Occipital lobe (tissue), 2 donors: Measurements from ENCODE around the gene MORN4. TPM values are rescaled to one million over a fixed set of nuclear protein-coding genes. Genes with fewer than 3 reads are reported as not detected.
A peak's percentile ranks its signal among the peaks of the same experiment; 100 is the strongest.
"Not testable (repeated sequence)": the region's sequence is repeated elsewhere in the genome, so short reads cannot be mapped to it uniquely, and the experiment has no call there.

Experiments used
- DNase-seq: peaks from one replicate; lab custom pipeline; 2025; lab: John Stamatoyannopoulos, UW
- total RNA-seq: library from RNA; depleted of rRNA; stranded (reverse); fragments of >200 nt; gene quantifications from one replicate; pipeline ENCODE4 v1.2.3, GENCODE V29; 2014

The MORN4 gene
- total RNA-seq, 1 donor from 2014 or later, result 36.8 TPM

- no peak for DNase-seq
Measured at GRCh38 chr10:97597778-97598177, 35.5 kb downstream of the MORN4 start.

DNA sequence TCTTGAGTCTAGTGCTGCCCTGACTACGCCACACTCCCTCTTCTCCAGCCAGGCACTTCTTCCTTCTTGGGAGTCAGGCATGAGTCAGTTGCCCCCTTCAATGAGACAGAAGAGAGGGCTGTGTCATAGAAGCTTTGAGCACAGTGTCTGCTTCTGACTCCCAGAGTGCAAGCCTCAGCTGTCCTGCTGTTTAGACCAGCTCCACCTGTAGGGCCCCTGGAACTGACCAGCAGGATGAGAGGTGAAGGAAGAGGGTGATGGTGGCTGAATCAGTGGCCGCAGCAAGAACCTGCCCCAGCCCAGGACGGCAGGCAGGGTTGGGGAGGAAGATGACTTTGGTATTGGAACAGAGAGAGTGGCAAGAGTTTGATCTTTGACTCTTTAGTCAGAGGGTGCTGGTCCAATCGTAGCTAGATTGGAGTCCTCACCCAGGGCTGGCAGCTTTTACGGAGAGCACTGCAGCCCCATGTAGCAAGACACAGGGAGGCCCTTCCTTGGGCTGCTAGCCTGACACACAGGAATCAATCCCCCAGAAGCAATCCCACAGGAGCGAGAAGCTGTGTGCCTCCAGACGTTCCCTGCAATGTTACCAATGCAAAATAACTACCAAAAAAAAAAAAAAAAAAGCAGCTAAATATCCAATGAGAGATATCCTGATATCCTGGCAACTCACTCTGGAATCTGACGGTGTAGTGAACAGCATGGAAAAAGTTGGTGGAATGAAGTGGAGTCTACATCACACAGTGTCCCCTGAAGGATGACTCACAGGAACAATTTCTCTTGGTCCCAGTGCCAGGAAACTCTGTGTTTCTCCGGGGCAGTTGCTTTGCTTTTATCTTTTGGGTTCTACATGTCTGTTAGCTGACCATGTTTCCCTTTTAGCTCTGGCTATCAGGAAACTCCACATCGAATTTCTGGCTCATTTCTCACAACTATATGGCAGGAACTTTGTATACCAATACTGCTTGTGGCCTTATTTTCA lies 36.9 kb downstream of the MORN4 start:
- peak; percentile 31 for DNase-seq

DNA sequence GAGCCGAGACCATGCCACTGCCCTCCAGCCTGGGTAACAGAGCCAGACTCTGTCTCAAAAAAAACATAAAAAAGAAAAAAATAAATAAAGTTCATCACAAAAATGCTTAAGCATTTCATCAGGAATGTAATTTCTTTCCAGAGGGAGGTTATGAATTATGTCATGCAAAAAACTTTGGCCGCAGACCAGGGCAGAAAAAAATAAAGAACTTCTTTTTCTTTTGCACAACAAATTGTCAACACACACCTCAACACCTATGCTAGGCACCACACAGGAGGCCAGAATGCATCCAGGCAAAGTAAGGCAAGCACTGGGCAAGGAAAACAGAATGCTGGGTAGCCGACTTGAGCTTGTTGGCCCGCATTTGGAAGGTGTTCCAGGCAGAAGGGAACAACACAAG lies 39.9 kb downstream of the MORN4 start:
- DNase-seq, result no peak

DNA sequence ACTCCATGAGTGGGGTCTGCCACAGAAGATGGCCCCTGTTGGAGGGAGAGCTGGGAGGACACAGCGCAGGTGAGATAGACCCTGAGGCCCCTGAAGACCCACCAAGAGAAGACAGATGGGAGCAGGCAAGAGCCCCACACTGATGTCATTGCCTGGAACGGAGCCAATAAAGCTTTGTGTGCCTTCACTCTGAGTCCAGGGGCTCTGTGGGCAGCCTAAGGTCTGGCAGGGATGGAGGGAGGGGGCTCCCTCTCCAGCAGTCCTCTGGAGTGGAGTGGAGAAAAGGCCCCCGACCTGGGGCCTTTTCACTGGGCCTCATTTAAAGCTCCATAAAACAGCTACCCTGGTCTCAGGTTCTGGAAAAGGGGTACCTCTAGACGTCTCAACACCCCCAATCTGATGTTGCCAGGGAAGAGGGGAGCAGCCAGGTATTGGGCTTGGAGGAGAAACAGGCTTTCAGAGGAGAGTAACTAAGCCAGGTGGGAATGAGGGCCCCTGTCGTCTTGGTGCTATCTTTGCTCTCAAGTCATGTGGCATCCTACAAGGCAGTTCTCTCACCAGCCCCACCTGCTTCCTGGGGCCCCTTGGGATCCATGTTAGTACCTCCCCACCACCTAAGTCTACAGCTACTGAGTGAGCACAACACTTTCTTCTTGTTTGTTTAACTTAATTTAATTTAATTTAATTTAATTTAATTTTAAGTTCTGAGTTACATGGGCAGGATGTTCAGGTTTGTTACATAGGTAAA lies 42.4 kb downstream of the MORN4 start:
- DNase-seq, result no peak

DNA sequence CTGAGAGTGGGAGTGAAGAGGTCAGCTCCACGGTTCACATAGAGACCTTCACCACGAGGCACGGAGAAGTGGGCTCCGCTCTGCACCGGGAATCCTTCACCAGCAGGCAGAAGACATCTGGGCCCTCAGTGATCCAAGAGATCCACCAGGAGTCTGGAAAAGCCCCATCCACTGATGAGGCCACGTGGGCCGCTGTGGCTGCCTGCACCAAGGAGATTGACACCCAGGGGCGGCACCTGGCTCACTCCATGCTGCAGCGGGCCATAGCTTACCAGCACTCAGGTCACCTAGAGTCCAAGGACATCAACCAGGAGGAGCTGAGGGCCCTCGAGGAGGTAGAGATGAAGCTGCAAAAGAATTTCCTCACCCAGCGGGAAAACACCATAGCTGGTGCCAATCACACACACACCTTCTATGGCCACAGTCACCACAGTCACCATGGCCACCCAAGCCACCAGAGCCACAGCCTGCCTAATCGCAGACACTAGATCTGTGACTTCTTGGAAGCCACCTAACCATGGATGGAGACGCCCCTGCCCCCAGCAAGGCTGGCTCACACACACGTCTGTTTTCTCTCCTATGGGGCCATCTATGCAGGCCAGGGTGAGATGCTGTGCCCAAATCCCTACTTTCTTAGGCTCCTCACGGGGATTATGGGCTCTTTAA lies 43.1 kb downstream of the MORN4 start:
- DNase-seq, result no peak

- DNase-seq, result no peak
Measured at GRCh38 chr10:97589479-97589878, 43.8 kb downstream of the MORN4 start, which contains the start of gene C10orf62. Gene C10orf62, plus strand, starts transcription at chr10:97589721. Its CDS starts 177 bp downstream, at chr10:97589898.

DNA sequence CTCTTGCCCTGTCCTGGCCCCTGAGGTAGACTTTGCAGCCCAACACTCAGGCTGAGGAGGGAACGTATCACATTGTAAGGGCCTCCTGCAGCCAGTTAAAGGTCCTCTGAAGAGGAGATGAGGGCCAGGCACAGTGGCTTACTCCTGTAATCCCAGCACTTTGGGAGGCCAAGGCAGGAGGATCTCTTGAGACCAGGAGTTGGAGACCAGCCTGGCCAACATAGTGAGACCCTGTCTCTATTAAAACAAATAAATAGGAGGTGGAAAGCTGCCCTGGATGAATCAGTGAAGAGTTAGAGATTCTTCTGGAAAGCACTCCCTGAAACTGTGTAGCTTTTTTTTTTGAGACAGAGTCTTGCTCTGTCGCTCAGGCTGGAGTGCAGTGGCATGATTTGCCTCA lies 46.1 kb downstream of the MORN4 start:
- DNase-seq, result no peak

- DNase-seq, result no peak
Measured at GRCh38 chr10:97585439-97585811, 47.9 kb downstream of the MORN4 start.

- DNase-seq, result no peak
Measured at GRCh38 chr10:97584798-97585438, 48.4 kb downstream of the MORN4 start.

DNA sequence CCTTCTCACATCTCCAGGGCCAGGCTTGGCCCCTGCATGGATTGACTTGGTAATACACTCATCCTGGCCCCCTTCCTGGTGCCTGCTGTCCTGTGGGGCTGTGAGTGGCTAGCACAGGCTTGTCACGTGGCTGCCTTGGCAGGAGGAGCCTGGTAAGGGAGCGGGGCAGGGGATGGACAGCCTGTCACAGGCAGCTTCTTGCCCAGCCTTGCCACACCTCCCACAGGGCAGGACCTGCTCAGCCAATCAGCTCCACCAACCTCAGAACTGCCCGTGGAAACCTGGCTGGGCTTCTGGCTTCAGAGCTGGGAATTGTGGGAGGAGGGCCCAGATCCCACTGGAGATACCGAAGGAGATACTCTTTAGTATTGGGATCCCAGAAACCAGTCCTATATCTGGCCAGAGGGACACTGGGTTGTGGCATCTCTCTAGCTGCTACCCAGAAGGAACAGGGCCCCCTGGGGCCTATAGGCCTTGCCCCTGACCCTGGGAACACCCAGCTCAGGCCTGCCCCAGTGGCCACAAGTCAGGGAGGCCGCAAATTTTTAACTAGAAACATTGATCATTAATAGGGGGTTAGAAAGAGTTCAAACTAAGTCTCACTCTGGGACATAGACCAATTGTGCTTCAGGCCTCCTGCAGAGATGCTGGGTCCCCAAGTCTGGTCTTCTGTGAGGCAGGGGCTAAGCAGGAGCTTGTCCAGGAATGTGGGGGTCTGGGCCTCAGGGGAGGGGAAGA lies 49.1 kb downstream of the MORN4 start, which contains the start of gene HOGA1:
HOGA1 (plus strand) TSS at position 330 of the 738 bp plus-strand sequence; CDS start at position 645, 315 bp downstream.
- peak; percentile 82 for DNase-seq

DNA sequence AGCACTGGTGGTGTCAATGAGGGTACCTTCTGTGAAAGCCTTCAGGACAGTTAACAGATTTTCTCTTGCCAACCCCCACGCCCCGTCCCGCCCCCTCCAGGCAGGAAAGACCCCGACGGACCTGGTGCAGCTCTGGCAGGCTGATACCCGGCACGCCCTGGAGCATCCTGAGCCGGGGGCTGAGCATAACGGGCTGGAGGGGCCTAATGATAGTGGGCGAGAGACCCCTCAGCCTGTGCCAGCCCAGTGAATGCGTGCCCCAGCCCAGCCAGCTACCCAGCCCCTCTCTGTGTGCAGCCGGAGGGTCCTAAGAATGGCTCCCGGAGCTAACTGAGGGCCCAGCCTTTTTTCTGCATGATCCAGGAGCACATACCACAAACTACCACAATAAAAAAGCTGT lies 49.8 kb downstream of the MORN4 start:
- no peak for DNase-seq

- no peak for DNase-seq
Measured at GRCh38 chr10:97582169-97582568, 51.1 kb downstream of the MORN4 start.

GRCh38 chr10:97580421-97581367 lies 52.6 kb downstream of the MORN4 start:
- DNase-seq, result no peak

- no peak for DNase-seq
Measured at GRCh38 chr10:97578171-97578844, 55.0 kb downstream of the MORN4 start.

GRCh38 chr10:97577701-97578100 lies 55.6 kb downstream of the MORN4 start:
- DNase-seq, result no peak

DNA sequence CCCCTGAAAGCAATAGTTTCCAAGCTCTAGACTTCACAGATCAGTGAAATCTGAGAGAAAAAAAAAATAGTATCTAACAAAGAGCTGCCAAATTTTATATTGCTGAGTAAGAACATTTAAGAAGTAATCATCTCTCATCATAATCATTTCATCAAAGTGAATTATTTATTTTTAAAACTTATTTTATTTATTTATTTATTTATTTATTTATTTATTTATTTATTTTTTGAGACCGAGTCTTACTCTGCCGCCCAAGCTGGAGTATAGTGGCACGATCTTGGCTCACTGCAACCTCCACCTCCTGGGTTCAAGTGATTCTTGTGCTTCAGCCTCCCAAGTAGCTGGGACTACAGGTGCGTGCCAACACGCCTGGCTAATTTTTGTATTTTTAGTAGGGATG lies 56.8 kb downstream of the MORN4 start:
- not testable (repeated sequence) for DNase-seq

GRCh38 chr10:97575127-97575668 lies 58.1 kb downstream of the MORN4 start:
- no peak for DNase-seq

DNA sequence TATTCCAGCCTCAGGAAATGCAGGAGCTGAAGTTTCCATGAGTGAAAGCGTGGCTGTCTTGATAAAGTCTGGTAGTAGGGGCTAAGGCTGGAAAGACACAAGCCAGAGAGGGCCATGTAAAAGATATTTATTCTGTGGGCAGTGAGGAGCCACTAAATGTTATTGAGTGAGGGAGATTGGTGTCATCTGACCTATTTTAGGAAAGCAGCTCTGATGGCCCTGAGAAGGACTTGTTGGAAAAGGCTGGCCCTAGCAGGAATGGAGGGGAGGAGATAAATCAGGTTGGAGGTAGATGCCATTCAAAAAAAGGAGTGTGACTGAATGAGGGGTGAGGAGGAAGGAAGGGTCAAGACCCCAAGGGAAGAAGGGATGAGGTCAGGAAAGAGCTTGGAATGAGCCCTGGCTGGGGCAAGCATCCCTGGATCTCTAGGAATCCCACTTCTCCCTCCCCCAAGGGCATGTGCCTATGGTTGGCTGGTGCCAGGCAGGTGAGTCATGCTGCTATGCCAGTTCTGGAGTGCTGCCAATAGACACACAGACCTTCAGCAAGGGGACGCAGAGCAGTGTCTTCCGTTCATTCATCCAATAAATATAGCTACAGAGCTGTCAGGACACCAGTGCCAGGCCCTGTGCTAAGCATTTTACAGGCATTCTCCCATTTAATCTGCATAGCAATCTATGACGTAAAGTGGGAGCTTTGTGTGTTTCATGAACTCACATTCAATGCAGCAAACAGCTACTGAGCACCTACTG lies 58.8 kb downstream of the MORN4 start:
- DNase-seq, result no peak
